GOT3 (cell line): ENCODE results near the gene APOM.

Source experiments
- DNase-seq: peaks from one replicate; lab custom pipeline; 2025; ENCODE audit warnings: mixed read lengths; lab: John Stamatoyannopoulos, UW

Gene APOM

DNA sequence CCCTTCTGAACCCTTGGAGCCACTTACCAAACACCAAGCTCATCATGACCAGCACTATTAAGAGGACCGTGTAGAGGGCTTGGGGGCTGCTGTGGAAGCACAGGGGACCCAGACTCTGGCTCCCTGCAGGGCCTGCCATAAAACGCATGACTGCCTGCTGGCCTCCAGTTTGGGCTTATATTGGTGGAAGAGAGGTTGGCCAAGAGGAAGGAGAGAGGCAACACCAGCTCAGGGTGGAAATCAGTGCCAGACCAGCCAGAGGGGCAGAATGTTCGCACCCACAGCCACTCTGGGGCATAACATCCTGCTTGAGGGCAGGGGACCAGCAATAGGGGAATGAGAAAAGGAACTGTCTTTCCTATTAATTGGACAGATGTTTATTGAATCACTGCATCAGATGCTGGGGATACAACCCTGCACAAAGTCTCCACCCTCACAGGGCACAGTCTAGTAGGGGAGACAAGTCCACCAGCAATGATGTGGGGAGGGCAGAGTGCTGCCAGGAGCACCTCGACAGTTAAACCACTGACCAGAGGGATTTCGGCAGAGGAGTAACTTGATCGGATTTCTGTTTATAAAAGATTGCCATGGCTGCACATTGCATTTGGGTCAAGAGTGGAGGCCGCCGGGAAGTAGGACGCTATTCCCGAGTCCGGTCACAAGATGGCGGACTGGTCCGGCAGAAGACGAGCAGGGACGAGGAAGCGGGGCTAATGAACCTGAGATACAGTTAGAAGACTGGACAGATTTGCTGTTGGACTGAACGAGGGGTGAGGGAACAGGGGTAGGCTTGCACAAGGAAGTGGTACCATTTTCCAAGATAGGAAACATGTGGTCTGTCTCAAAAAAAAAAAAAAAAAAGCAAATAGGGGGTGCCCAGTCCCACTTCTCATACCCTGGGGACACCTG lies 24.8 kb downstream of the APOM start, which contains the start of gene LY6G5C:
TSS of gene LY6G5C (minus strand) at position 842 of the 909 bp plus-strand sequence. CDS start at position 148, 694 bp downstream.
- DNase-seq: peak; percentile 51

- no peak for DNase-seq
Measured at GRCh38 chr6:31681135-31681671, 25.5 kb downstream of the APOM start.

DNA sequence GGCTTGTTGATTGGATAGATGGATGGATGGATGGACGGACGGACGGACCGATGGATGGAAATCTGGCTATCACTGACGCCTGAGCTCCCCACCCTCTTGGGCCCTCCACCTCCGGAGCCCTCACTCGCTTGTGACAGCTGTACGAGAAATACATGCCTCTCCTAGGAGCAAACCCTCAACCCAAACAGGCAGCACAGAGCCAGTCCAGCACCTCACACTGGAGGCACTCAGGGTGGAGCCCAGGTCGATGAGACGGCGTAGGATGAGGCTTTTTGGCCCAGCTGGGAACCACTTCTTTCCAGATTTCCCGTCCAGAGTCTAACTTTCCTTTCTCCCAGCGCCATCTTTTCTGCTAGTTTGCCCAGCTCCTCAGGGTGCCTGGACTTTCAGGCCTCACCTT lies 27.9 kb downstream of the APOM start:
- DNase-seq: no peak

DNA sequence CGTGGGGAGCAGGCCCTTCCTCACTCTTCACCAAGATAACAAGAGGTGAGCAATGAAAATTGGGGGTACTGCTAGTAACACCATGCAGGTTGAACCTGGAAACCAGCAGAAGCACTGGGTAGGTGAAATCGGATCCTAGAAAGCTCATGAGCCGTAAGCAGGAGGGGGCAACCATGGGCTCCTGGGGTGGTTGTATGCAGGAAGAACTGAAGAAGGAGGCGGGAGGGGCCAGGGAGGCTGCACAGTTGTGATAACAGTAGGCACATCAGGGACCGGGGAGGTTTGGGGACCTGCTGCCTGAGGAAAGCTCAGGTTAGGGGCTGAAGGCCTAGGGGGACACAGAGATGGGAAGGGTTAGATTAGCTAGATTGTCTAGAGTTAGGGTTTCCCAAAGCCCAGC lies 30.8 kb downstream of the APOM start:
- no peak for DNase-seq

DNA sequence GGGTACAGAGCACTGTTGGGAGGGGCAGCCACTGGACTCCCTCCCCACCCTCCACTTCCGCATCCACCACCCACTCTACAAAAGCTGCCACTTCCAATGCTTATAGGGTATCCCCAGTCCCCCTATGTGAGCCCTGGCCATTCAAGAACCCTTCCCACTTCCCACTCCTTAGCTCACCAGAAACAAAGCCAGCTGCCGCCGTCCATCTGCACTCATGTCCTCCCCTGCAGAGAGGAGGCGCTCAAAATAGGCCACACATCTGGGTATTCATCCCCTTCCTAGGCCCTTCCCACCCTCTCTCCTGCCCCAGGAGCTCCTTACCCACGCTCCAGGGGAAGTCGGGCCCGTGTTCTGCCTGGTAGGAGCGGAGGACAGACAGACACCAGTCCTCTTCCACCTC lies 31.6 kb downstream of the APOM start:
- no peak for DNase-seq

GRCh38 chr6:31687860-31688693 lies 32.4 kb downstream of the APOM start:
- no peak for DNase-seq

- no peak for DNase-seq
Measured at GRCh38 chr6:31689249-31690110, 33.8 kb downstream of the APOM start.

- DNase-seq: no peak
Measured at GRCh38 chr6:31690231-31691077, 34.8 kb downstream of the APOM start.

- DNase-seq: no peak
Measured at GRCh38 chr6:31691078-31691463, 35.4 kb downstream of the APOM start.

GRCh38 chr6:31691564-31692108 lies 35.9 kb downstream of the APOM start:
- DNase-seq: no peak

- no peak for DNase-seq
Measured at GRCh38 chr6:31692353-31692752, 36.7 kb downstream of the APOM start.

GRCh38 chr6:31692886-31693285 lies 37.2 kb downstream of the APOM start:
- DNase-seq: no peak

- no peak for DNase-seq
Measured at GRCh38 chr6:31693535-31693934, 37.8 kb downstream of the APOM start.

- DNase-seq: no peak
Measured at GRCh38 chr6:31697555-31697954, 41.9 kb downstream of the APOM start.

DNA sequence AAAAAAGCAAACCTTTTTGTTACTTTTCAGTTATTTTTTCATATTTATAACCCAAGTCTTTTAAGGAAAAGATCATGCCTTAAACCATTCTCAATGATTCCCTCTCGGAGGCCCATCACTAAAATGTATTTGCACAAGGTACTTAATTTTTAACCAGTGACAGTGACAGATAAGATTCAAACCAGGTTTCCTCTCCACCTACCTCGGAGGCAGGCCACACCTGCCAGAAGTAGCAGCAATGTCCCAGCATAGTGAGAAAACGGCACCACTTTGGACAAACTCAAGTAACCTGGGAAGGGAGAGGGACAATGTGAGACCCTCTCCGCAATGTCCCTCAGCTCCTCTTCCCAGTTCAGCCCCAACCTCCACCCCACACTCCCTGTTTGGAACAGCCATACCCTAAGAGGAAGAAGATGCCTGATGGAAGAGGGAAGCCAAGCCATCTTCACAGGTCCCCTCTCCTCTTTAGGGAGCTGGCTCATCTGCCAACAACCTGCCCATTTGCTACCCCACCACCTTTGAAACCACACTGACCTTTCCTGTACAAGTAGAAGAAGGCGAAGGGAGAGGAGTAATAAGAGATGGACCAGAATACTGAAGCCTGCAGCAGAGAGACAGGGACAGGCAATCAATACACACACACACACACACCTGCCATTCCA lies 45.2 kb downstream of the APOM start:
- no peak for DNase-seq

GRCh38 chr6:31701666-31702404 lies 46.1 kb downstream of the APOM start:
- no peak for DNase-seq

DNA sequence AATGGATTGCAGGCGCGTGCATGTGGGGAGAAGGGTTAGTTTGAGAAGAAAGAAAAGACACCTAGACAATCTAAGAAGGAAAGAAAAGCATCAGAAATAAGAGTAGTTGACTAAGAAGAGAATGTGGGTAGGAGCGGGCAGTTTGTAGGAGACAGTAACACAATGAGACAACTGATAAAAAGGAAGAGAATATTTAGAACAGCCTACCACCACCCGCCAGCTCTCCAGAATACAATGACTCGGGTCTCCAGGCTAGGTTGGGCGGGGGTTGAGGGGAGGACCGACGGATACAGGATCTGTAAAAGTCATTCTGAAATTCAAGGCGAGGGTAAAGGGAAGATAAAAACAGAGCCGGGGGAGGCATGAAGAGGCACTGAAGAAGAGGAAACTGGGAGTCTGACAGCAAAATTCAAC lies 46.7 kb downstream of the APOM start:
- no peak for DNase-seq

GRCh38 chr6:31702819-31703716 lies 47.4 kb downstream of the APOM start, which contains the start of gene ABHD16A:
ABHD16A (minus strand) TSS chr6:31703324; CDS start chr6:31703281, 43 bp downstream.
- DNase-seq: peak; percentile 82
